Astrocyte of the spinal cord (primary cell): ENCODE measurements around the gene ANKRD35.

Experiments
- DNase-seq: peaks from one replicate; pipeline ENCODE4 v3.0.0; 2011; ENCODE audit warnings: low read depth, low spot score
- H3K4me3 ChIP-seq: 2 replicates; pipeline ENCODE4 v1.5.1; 2011; ENCODE audit warnings: low read depth, mild to moderate bottlenecking, low read length, moderate library complexity
- CTCF ChIP-seq: IDR thresholded peaks from 2 replicates; pipeline ENCODE4 v1.5.1; 2012; ENCODE audit warnings: low read depth, mild to moderate bottlenecking, low read length, inconsistent platforms
- in situ Hi-C: cut with HindIII; loops from 2 replicates; pipeline ENCODE4 v1.10.0; 2017; ENCODE audit warnings: low sequenced_read_pairs

Gene ANKRD35

GRCh38 chr1:145871994-145872924, 13.4 kb downstream of the ANKRD35 start:
- no peak for TF ChIP-seq CTCF
- H3K4me3 ChIP-seq: peak overlapping the region; percentile 42
- DNase-seq: peak; percentile 66
- in situ Hi-C loops: no loop called here

DNA sequence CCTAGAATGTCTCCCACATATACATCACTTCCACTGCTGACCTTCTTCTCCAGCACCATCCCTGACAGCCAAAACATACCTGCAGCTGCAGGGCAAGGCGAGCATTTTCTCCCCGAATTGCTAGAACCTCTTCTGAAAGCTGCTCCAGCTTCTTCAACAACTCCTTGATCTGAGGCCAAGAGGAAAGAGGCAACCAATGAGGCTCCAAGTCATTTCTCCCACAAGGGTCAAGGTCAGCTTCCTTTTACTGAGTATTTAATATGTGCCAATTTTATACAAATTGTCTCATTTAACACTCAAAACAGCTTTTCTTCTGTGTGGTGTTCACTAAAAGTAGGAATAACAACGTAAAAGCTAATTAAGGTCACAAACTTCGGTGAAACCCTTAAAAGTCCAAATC, 17.4 kb downstream of the ANKRD35 start:
- TF ChIP-seq CTCF: no peak
- in situ Hi-C loops: no loop called here
- no peak overlapping the region for H3K4me3 ChIP-seq
- no peak for DNase-seq

GRCh38 chr1:145863282-145864018, 22.2 kb downstream of the ANKRD35 start:
- no peak for TF ChIP-seq CTCF
- no peak overlapping the region for H3K4me3 ChIP-seq
- in situ Hi-C loops: no loop called here
- DNase-seq: no peak

GRCh38 chr1:145859491-145860023, 26.1 kb downstream of the ANKRD35 start:
- peak; percentile 89 for DNase-seq
- no peak for TF ChIP-seq CTCF
- in situ Hi-C loops: no loop called here
- peak overlapping the region; percentile 85 for H3K4me3 ChIP-seq

GRCh38 chr1:145858901-145859490, 26.7 kb downstream of the ANKRD35 start, which contains the start of gene PIAS3:
Gene PIAS3 (minus strand): TSS chr1:145859081. CDS start chr1:145858990, 91 bp downstream.
- peak; percentile 97 for DNase-seq
- in situ Hi-C loops: no loop called here
- TF ChIP-seq CTCF: no peak
- H3K4me3 ChIP-seq: peak within 1 kb of the TSS; percentile 85

- DNase-seq: peak; percentile 22
- in situ Hi-C loops: no loop called here
- peak overlapping the region; percentile 85 for H3K4me3 ChIP-seq
- no peak for TF ChIP-seq CTCF
Measured at GRCh38 chr1:145858238-145858900, 27.3 kb downstream of the ANKRD35 start.
